ENCODE data around the gene TRPM4. TPM values are rescaled to one million over a fixed set of nuclear protein-coding genes. Genes with fewer than 3 reads are reported as not detected.

TRPM4 gene
- total RNA-seq, 3 donors from 2014 or later (not counting 1 experiment from before 2014, with no cell fraction given), result 0.20 TPM; not detected in 2

DNA sequence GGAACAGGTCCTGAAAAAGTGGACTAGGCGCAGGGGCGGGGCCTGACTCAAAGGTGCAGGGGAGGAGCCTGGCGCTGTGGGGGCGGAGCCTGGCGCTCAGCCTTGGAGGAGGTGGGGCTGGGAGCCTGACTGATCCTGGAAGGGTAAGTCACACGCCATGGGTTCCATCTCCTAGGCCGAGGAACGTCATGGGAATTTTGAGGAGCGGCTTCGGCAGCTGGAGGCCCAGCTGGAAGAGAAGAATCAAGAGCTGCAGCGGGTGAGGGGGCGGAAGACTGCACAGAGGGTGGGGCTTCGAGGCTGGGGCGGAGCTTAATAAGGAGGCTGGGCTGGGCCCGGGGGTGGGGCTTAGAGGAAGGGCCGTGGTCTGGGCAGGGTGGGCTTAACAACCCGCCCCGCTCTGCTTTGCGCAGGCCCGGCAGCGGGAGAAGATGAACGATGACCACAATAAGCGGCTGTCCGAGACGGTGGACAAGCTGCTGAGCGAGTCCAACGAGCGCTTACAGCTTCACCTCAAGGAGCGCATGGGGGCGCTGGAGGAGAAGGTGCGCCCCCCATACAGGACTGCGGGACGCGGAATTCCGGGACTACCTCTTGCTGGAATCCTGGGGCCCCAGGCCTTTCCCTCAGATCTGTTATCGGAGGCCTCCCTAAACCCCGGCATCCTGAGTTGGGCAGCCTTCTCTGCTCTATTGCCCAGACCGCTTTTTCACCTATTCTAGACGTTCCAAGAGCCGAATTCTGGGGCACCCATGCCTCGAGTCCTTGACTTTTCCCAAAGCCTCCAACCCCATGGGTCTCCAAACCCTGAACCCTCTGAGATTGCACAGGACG lies 23.8 kb upstream of the TRPM4 start:
- WGBS (ENCODE audit: insufficient coverage), result 35% methylated on average over 42 of the region's 42 CpGs
- H3K4me1 Mint-ChIP-seq, result peaks cover 15 to 23% of the 10 kb centered on the region in 2 donors
- ATAC-seq (peak; percentile 75 to 83 (median 81)), DNase-seq (peak in 1 of 2 donors; percentile 65)
- peak overlapping the region; percentile 79 for H3K4me3 Mint-ChIP-seq
- no peaks in the 10 kb centered on the region for H3K9me3 ChIP-seq (ENCODE audit: control insufficient read depth, insufficient read depth, low read length)
- H3K36me3 Mint-ChIP-seq, result no peaks in the 10 kb centered on the region
- H3K36me3 ChIP-seq (ENCODE audit: control insufficient read depth, insufficient read depth, low read length), result no peaks in the 10 kb centered on the region
- H3K9me3 Mint-ChIP-seq, result no peaks in the 10 kb centered on the region
- TF ChIP-seq, protein P1, sequence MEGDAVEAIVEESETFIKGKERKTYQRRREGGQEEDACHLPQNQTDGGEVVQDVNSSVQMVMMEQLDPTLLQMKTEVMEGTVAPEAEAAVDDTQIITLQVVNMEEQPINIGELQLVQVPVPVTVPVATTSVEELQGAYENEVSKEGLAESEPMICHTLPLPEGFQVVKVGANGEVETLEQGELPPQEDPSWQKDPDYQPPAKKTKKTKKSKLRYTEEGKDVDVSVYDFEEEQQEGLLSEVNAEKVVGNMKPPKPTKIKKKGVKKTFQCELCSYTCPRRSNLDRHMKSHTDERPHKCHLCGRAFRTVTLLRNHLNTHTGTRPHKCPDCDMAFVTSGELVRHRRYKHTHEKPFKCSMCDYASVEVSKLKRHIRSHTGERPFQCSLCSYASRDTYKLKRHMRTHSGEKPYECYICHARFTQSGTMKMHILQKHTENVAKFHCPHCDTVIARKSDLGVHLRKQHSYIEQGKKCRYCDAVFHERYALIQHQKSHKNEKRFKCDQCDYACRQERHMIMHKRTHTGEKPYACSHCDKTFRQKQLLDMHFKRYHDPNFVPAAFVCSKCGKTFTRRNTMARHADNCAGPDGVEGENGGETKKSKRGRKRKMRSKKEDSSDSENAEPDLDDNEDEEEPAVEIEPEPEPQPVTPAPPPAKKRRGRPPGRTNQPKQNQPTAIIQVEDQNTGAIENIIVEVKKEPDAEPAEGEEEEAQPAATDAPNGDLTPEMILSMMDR (IDR thresholded peaks at IDR 0.05), result no peak
- H3K27ac Mint-ChIP-seq, result peak overlapping the region in 1 of 2 donors; percentile 35
- intact Hi-C loops (cut with micrococcal nuclease), result no loop called here
- peak overlapping the region; percentile 20 for H3K4me3 ChIP-seq (ENCODE audit: low read length)
- H3K4me1 ChIP-seq (ENCODE audit: control insufficient read depth, insufficient read depth, low read length), result peaks cover 17% of the 10 kb centered on the region
- peaks cover 0 to 11% of the 10 kb centered on the region in 2 donors for H3K27me3 Mint-ChIP-seq (ENCODE audit: low read depth in 2 of 2)
- no peak overlapping the region for H3K27ac ChIP-seq (ENCODE audit: low read length)
- peaks cover 2% of the 10 kb centered on the region for H3K27me3 ChIP-seq (ENCODE audit: control insufficient read depth, insufficient read depth, low read length)

DNA sequence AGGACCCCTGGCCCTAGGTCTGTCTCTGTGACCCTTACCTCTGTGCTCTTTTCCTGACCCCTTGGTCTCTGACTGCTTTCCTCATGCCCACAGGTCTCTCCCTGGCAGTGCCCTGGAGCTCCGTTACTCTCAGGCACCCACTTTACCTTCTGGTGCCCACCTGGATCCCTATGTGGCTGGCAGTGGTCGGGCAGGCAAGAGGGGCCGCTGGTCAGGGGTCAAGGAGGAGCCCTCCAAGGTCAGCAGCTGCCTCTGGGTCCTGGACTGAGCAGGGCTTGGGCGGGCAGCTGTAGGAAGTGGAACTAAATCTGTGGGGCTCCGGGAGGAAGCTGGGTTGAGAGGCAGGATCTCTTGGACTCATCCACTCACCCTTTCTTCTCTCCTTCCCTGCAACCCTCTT lies 21.9 kb upstream of the TRPM4 start:
- Mint-ChIP-seq H3K9me3 (no peaks in the 10 kb centered on the region), H3K4me3 (no peak overlapping the region), H3K4me1 (peaks cover 11 to 18% of the 10 kb centered on the region in 2 donors), H3K27ac (no peak overlapping the region), H3K27me3 (ENCODE audit: low read depth in 2 of 2) (peaks cover 0 to 11% of the 10 kb centered on the region in 2 donors), H3K36me3 (no peaks in the 10 kb centered on the region)
- 83% methylated on average over 5 of the region's 5 CpGs for WGBS (ENCODE audit: insufficient coverage)
- DNase-seq (no peak), ATAC-seq (no peak)
- H3K36me3 ChIP-seq (ENCODE audit: control insufficient read depth, insufficient read depth, low read length), result no peaks in the 10 kb centered on the region
- no peak overlapping the region for H3K27ac ChIP-seq (ENCODE audit: low read length)
- TF ChIP-seq, protein P1 (IDR thresholded peaks at IDR 0.05), result no peak
- peaks cover 16% of the 10 kb centered on the region for H3K4me1 ChIP-seq (ENCODE audit: control insufficient read depth, insufficient read depth, low read length)
- H3K9me3 ChIP-seq (ENCODE audit: control insufficient read depth, insufficient read depth, low read length), result no peaks in the 10 kb centered on the region
- intact Hi-C loops (cut with micrococcal nuclease), result no loop called here
- peaks cover 2% of the 10 kb centered on the region for H3K27me3 ChIP-seq (ENCODE audit: control insufficient read depth, insufficient read depth, low read length)
- no peak overlapping the region for H3K4me3 ChIP-seq (ENCODE audit: low read length)

DNA sequence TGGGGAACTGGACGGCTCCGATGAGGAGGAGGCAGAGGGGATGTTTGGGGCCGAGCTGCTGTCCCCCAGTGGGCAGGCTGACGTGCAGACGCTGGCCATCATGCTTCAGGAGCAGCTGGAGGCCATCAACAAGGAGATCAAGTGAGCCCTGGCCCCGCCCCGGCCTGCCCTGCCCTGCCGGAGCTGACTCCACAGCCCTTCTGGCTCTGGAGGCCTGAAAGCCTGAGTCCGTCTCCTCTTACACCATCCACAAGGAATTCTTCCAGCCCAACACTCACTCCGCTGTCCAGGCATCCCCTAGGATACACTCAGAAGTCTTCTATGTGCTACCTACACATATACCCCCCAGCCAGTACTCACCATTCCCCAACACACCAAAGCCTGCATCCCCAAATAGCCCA lies 20.8 kb upstream of the TRPM4 start:
- Histone ChIP-seq H3K27ac (ENCODE audit: low read length) (no peak overlapping the region), H3K4me3 (ENCODE audit: low read length) (no peak overlapping the region), H3K9me3 (ENCODE audit: control insufficient read depth, insufficient read depth, low read length) (no peaks in the 10 kb centered on the region), H3K27me3 (ENCODE audit: control insufficient read depth, insufficient read depth, low read length) (peaks cover 2% of the 10 kb centered on the region), H3K36me3 (ENCODE audit: control insufficient read depth, insufficient read depth, low read length) (no peaks in the 10 kb centered on the region), H3K4me1 (ENCODE audit: control insufficient read depth, insufficient read depth, low read length) (peaks cover 16% of the 10 kb centered on the region)
- intact Hi-C loops (cut with micrococcal nuclease), result no loop called here
- Mint-ChIP-seq H3K4me3 (no peak overlapping the region), H3K9me3 (no peaks in the 10 kb centered on the region), H3K27ac (no peak overlapping the region), H3K36me3 (no peaks in the 10 kb centered on the region), H3K27me3 (ENCODE audit: low read depth in 2 of 2) (peaks cover 0 to 15% of the 10 kb centered on the region in 2 donors), H3K4me1 (peaks cover 11 to 18% of the 10 kb centered on the region in 2 donors)
- TF ChIP-seq, protein P1 (IDR thresholded peaks at IDR 0.05), result no peak
- DNase-seq (no peak), ATAC-seq (no peak)
- WGBS (ENCODE audit: insufficient coverage), result 89% methylated on average over 10 of the region's 10 CpGs

All from natural killer cell (primary cell).